SK-N-SH (cell line): Measurements from ENCODE around the gene FIBIN. TPM values are rescaled to one million over a fixed set of nuclear protein-coding genes. Genes with fewer than 3 reads are reported as not detected.
"Not testable (repeated sequence)": the region's sequence is repeated elsewhere in the genome, so short reads cannot be mapped to it uniquely, and the experiment has no call there.

Experiments used
- CTCF ChIA-PET: fragments of 300-600, 350-600 bp; formaldehyde crosslinking; extraction: SDS; loops from one replicate; lab custom pipeline; 2021; lab: Yijun Ruan, JAX
- POLR2A ChIA-PET: fragments of 350-600 bp; sonication (Branson Sonifier 250); formaldehyde crosslinking; extraction: SDS; loops from one replicate; lab custom pipeline; 2020; ENCODE audit warnings: antibody characterized with exemption, inconsistent platforms; lab: Yijun Ruan, JAX
- DNase-seq: peaks from one replicate; pipeline ENCODE4 v3.0.0; 2012
- H2AFZ ChIP-seq: fragments of 200-600 bp; sonication (generic); 2 replicates; pipeline ENCODE4 v1.8.1; 2016; ENCODE audit warnings: antibody characterized with exemption, mild to moderate bottlenecking, low read depth
- H3F3A ChIP-seq: fragments of 200-600 bp; sonication (generic); replicated peaks from 2 replicates; pipeline ENCODE3; 2016; ENCODE audit warnings: antibody characterized with exemption, mild to moderate bottlenecking; ENCODE audit not compliant: insufficient read depth
- H3K27ac ChIP-seq, 2 experiments: fragments of 200-500 bp in 1 of 2; fragments of 200-600 bp in 1 of 2; sonication (Bioruptor generic) in 1 of 2; sonication (generic), shearing (Covaris generic) in 1 of 2; 2 replicates each; pipeline versions ENCODE4 v1.5.1 to v1.6.1; 2014 to 2016; ENCODE audit warnings: low read depth in 2 of 2, inconsistent platforms in 1 of 2, low read length in 1 of 2, mild to moderate bottlenecking in 1 of 2, mixed read lengths in 1 of 2
- H3K27me3 ChIP-seq: fragments of 200-600 bp; sonication (generic), shearing (Covaris generic); 2 replicates; pipeline ENCODE4 v1.6.1; 2016; ENCODE audit warnings: mixed run types; ENCODE audit not compliant: insufficient read depth
- H3K36me3 ChIP-seq, 2 experiments: fragments of 200-500 bp in 1 of 2; fragments of 200-600 bp in 1 of 2; sonication (Bioruptor generic) in 1 of 2; sonication (generic) in 1 of 2; replicated peaks in 1 of 2; 2 replicates each; pipeline versions ENCODE3 to v1.5.1; 2014 to 2016; ENCODE audit warnings: low read length in 1 of 2, mild to moderate bottlenecking in 1 of 2; ENCODE audit not compliant: insufficient read depth in 2 of 2, control insufficient read depth in 1 of 2
- H3K4me1 ChIP-seq, 2 experiments: fragments of 200-500 bp in 1 of 2; fragments of 200-600 bp in 1 of 2; sonication (Bioruptor generic) in 1 of 2; sonication (generic), shearing (Covaris generic) in 1 of 2; 2 replicates each; pipeline versions ENCODE4 v1.5.1 to v1.6.1; 2014 to 2016; ENCODE audit warnings: low read depth in 1 of 2, low read length in 1 of 2, mixed run types in 1 of 2; ENCODE audit not compliant: insufficient read depth in 2 of 2, control insufficient read depth in 1 of 2
- H3K4me2 ChIP-seq: fragments of 200-600 bp; sonication (generic), shearing (Covaris generic); 2 replicates; pipeline ENCODE4 v1.6.1; 2017; ENCODE audit warnings: mixed run types
- H3K4me3 ChIP-seq, 2 experiments: fragments of 200-500 bp in 1 of 2; fragments of 200-600 bp in 1 of 2; sonication (Bioruptor generic) in 1 of 2; sonication (generic), shearing (Covaris generic) in 1 of 2; 2 replicates each; pipeline versions ENCODE4 v1.5.1 to v1.8.1; 2014 to 2016; ENCODE audit warnings: low read depth in 2 of 2, inconsistent platforms in 1 of 2, low read length in 1 of 2, mild to moderate bottlenecking in 1 of 2, mixed read lengths in 1 of 2, moderate library complexity in 1 of 2
- H3K79me2 ChIP-seq: fragments of 200-600 bp; sonication (generic); 2 replicates; pipeline ENCODE4 v1.8.1; 2017; ENCODE audit warnings: mild to moderate bottlenecking; ENCODE audit not compliant: insufficient read depth
- H3K9ac ChIP-seq: fragments of 200-600 bp; sonication (generic); 2 replicates; pipeline ENCODE4 v1.6.1; 2017; ENCODE audit warnings: mixed run types
- H3K9me2 ChIP-seq: fragments of 200-600 bp; sonication (generic); 2 replicates; pipeline ENCODE4 v1.6.1; 2017; ENCODE audit warnings: mixed run types
- H3K9me3 ChIP-seq: fragments of 200-600 bp; sonication (generic); 2 replicates; pipeline ENCODE4 v1.6.1; 2017; ENCODE audit warnings: mixed run types, mild to moderate bottlenecking, moderate library complexity
- H4K20me1 ChIP-seq: fragments of 200-600 bp; sonication (generic); 2 replicates; pipeline ENCODE4 v1.6.1; 2017; ENCODE audit warnings: mild to moderate bottlenecking, mixed run types; ENCODE audit not compliant: insufficient read depth
- CHD2 ChIP-seq: fragments of 150-350 bp; IDR thresholded peaks from 2 replicates; pipeline ENCODE4 v1.6.1; 2018; ENCODE audit warnings: low read length; ENCODE audit not compliant: partially characterized antibody
- ELF1 ChIP-seq: IDR thresholded peaks from 2 replicates; pipeline ENCODE4 v1.4.0; 2012
- EP300 ChIP-seq, 2 experiments: IDR thresholded peaks; 2 replicates each; pipeline versions ENCODE4 v1.4.0 to v1.6.1; 2012; ENCODE audit warnings: borderline replicate concordance in 1 of 2, low read depth in 1 of 2, low read length in 1 of 2
- FOXJ3 ChIP-seq: sonication (generic); formaldehyde crosslinking; IDR thresholded peaks from 2 replicates; pipeline ENCODE4 v1.5.1; 2020; ENCODE audit warnings: mild to moderate bottlenecking, missing genetic modification reagents
- GATA2 ChIP-seq: sonication (generic); formaldehyde crosslinking; IDR thresholded peaks from 2 replicates; pipeline ENCODE4 v1.5.0; 2020; ENCODE audit warnings: mild to moderate bottlenecking, missing genetic modification reagents
- MEF2A ChIP-seq: IDR thresholded peaks from 2 replicates; pipeline ENCODE4 v1.4.0; 2012; ENCODE audit warnings: low read depth, borderline replicate concordance
- MXI1 ChIP-seq: IDR thresholded peaks from 2 replicates; pipeline ENCODE4 v1.6.1; 2012; ENCODE audit warnings: mild to moderate bottlenecking, low read depth, low read length, improper control_type of control experiment
- POLR2AphosphoS5 ChIP-seq: IDR thresholded peaks from 2 replicates; pipeline ENCODE4 v1.6.1; 2012; ENCODE audit warnings: low read depth, low read length
- RCOR1 ChIP-seq: fragments of 150-350 bp; IDR thresholded peaks from 2 replicates; pipeline ENCODE4 v1.6.1; 2017; ENCODE audit warnings: antibody characterized with exemption, low read length
- RXRA ChIP-seq: IDR thresholded peaks from 2 replicates; pipeline ENCODE4 v1.4.0; 2012; ENCODE audit warnings: low read depth, mild to moderate bottlenecking, borderline replicate concordance
- SMC3 ChIP-seq: IDR thresholded peaks from 2 replicates; pipeline ENCODE4 v1.6.1; 2012; ENCODE audit warnings: low read depth, low read length, improper control_type of control experiment
- TAF1 ChIP-seq: IDR thresholded peaks from 2 replicates; pipeline ENCODE4 v1.6.1; 2012; ENCODE audit warnings: low read depth, mild to moderate bottlenecking, low read length, moderate library complexity, borderline replicate concordance
- TEAD4 ChIP-seq: IDR thresholded peaks from 2 replicates; pipeline ENCODE4 v1.4.0; 2012; ENCODE audit warnings: mild to moderate bottlenecking, borderline replicate concordance; ENCODE audit not compliant: insufficient read depth
- YY1 ChIP-seq: IDR thresholded peaks from 2 replicates; pipeline ENCODE4 v1.4.0; 2012; ENCODE audit warnings: low read depth, mild to moderate bottlenecking
- WGBS: methylation state at CpG from one replicate; pipeline ENCODE4 v1.1.6; 2017; ENCODE audit warnings: low lambda C conversion rate; 5-methylcytosine and 5-hydroxymethylcytosine counted together
- polyA plus RNA-seq, 3 experiments: library from polyadenylated mRNA; depleted of rRNA; stranded (reverse); fragments of >200 nt; gene quantifications; 2 replicates each; pipeline ENCODE4 v1.2.3, GENCODE V29; 2012
- TF ChIP-seq, protein P1 (sequence below): IDR thresholded peaks from 2 replicates; pipeline ENCODE4 v1.4.0; 2012; ENCODE audit warnings: low read depth, borderline replicate concordance
- TF ChIP-seq, protein P2 (sequence below): IDR thresholded peaks from 2 replicates; pipeline ENCODE4; 2012
- TF ChIP-seq, protein P3 (sequence below): fragments of 150-350 bp; IDR thresholded peaks from 2 replicates; pipeline ENCODE4 v1.6.1; 2017; ENCODE audit warnings: antibody characterized with exemption, low read length, low read depth, borderline replicate concordance

The FIBIN gene
- polyA plus RNA-seq, 1 of the 3 experiments (the other 2 are of a cell fraction) = 0.66 TPM

DNA sequence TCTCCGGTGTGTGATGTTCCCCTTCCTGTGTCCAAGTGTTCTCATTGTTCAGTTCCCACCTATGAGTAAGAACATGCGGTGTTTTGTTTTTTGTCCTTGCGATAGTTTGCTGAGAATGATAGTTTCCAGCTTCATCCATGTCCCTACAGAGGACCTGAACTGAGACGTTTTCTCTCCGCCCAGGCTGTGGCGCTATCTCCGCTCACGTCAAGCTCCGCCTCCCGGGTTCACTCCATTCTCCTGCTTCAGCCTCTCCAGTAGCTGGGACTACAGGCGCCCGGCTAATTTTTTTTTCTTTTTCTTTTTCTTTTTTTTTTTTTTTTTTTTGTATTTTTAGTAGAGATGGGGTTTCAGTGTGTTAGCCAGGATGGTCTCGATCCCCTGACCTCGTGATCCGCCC is 16.7 kb upstream of the FIBIN start:
- 92% methylated on average over 15 of the region's 15 CpGs for WGBS
- H3F3A ChIP-seq, H3K4me3 ChIP-seq, H3K27ac ChIP-seq, H2AFZ ChIP-seq, CTCF ChIA-PET, H3K9me2 ChIP-seq, H4K20me1 ChIP-seq, H3K4me1 ChIP-seq, H3K79me2 ChIP-seq, H3K4me2 ChIP-seq, H3K36me3 ChIP-seq, DNase-seq, POLR2A ChIA-PET, H3K9ac ChIP-seq, H3K9me3 ChIP-seq, H3K27me3 ChIP-seq: not testable (repeated sequence)

DNA sequence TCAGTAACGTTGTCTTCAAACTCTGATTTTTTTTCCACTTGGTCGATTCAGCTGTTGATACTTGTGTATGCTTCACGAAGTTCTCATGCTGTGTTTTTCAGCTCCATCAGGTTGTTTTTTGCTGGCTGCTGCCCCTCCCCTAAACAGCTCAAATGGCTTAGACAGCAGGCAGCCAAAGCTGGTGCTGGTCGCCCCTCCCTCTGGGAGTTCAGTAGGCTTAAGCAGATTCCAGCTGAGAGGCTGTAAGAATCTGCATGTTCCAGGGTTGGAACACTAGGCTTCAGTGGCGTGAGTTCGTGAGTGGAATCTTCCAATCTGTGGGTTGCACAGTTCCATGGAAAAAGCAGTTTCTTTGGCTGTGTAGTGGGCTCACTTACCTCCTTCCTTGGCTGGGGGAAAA is 10.3 kb upstream of the FIBIN start:
- H3K4me1 ChIP-seq = no peaks in the 10 kb centered on the region
- no peak for DNase-seq
- no peak overlapping the region for H3K27ac ChIP-seq
- no peaks in the 10 kb centered on the region for H3K27me3 ChIP-seq
- H3K79me2 ChIP-seq = no peaks in the 10 kb centered on the region
- TF ChIP-seq GATA2 (CRISPR knock-in tag) (no peak), POLR2AphosphoS5 (no peak), CHD2 (no peak), MEF2A (no peak), EP300 (IDR thresholded peaks at IDR 0.05; ENCODE audit: borderline replicate concordance in 1 of 2, low read depth in 1 of 2, low read length in 1 of 2) (no peak)
- TF ChIP-seq, protein P1, sequence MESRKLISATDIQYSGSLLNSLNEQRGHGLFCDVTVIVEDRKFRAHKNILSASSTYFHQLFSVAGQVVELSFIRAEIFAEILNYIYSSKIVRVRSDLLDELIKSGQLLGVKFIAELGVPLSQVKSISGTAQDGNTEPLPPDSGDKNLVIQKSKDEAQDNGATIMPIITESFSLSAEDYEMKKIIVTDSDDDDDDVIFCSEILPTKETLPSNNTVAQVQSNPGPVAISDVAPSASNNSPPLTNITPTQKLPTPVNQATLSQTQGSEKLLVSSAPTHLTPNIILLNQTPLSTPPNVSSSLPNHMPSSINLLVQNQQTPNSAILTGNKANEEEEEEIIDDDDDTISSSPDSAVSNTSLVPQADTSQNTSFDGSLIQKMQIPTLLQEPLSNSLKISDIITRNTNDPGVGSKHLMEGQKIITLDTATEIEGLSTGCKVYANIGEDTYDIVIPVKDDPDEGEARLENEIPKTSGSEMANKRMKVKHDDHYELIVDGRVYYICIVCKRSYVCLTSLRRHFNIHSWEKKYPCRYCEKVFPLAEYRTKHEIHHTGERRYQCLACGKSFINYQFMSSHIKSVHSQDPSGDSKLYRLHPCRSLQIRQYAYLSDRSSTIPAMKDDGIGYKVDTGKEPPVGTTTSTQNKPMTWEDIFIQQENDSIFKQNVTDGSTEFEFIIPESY = no peak
- TF ChIP-seq, protein P2, sequence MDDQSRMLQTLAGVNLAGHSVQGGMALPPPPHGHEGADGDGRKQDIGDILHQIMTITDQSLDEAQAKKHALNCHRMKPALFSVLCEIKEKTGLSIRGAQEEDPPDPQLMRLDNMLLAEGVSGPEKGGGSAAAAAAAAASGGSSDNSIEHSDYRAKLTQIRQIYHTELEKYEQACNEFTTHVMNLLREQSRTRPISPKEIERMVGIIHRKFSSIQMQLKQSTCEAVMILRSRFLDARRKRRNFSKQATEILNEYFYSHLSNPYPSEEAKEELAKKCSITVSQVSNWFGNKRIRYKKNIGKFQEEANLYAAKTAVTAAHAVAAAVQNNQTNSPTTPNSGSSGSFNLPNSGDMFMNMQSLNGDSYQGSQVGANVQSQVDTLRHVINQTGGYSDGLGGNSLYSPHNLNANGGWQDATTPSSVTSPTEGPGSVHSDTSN = no peak
- no peak overlapping the region for H3K4me2 ChIP-seq
- H3K4me3 ChIP-seq = no peak overlapping the region
- ChIA-PET CTCF (no interaction called here), POLR2A (no interaction called here)
- H3F3A ChIP-seq = no peaks in the 10 kb centered on the region
- 56% methylated on average over 6 of the region's 6 CpGs for WGBS
- peaks cover 10% of the 10 kb centered on the region; the same call in 1 of the 2 replicates for H3K9me3 ChIP-seq
- no peak overlapping the region for H3K9ac ChIP-seq
- no peaks in the 10 kb centered on the region for H3K9me2 ChIP-seq
- no peaks in the 10 kb centered on the region for H4K20me1 ChIP-seq
- H2AFZ ChIP-seq = no peak overlapping the region
- H3K36me3 ChIP-seq = no peaks in the 10 kb centered on the region

DNA sequence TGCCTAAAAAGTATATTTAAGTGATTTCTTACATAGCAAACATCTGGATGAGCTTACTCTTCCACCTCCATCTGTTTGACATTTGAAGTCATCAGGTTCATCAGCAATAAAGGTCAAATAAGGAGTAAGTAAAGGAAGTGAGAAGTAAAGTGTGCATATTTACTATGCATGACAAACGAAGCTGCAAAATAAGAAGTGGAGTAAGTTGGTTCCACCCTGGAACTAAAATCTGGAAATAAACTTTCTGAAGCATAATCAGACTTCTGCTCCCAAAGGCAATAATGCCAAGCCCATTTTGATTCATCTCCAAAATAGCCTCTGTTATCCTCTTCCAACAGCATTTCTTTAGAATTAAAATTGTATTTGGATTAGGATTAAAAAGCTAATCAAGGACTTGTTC is 8.4 kb upstream of the FIBIN start:
- no peak overlapping the region for H3K27ac ChIP-seq
- H3K9ac ChIP-seq = no peak overlapping the region
- H2AFZ ChIP-seq = no peak overlapping the region
- H3K79me2 ChIP-seq = no peaks in the 10 kb centered on the region
- no peak for DNase-seq
- H3F3A ChIP-seq = no peaks in the 10 kb centered on the region
- ChIA-PET CTCF (no interaction called here), POLR2A (no interaction called here)
- H3K27me3 ChIP-seq = no peaks in the 10 kb centered on the region
- TF ChIP-seq RCOR1 = no peak
- no peak for TF ChIP-seq TEAD4
- TF ChIP-seq YY1 = no peak
- no peak for TF ChIP-seq MXI1
- no peak for TF ChIP-seq FOXJ3 (CRISPR knock-in tag)
- TF ChIP-seq ELF1 = no peak
- TF ChIP-seq SMC3 = no peak
- no peak for TF ChIP-seq GATA2 (CRISPR knock-in tag)
- TF ChIP-seq, protein P3, sequence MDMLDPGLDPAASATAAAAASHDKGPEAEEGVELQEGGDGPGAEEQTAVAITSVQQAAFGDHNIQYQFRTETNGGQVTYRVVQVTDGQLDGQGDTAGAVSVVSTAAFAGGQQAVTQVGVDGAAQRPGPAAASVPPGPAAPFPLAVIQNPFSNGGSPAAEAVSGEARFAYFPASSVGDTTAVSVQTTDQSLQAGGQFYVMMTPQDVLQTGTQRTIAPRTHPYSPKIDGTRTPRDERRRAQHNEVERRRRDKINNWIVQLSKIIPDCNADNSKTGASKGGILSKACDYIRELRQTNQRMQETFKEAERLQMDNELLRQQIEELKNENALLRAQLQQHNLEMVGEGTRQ = no peak
- no peak for TF ChIP-seq TAF1
- TF ChIP-seq RXRA = no peak
- 61% methylated on average over 1 of the region's 1 CpG for WGBS
- no peaks in the 10 kb centered on the region for H3K4me1 ChIP-seq
- peaks cover 6% of the 10 kb centered on the region; the same call in 1 of the 2 replicates for H3K9me3 ChIP-seq
- no peak overlapping the region for H3K4me2 ChIP-seq
- H4K20me1 ChIP-seq = no peaks in the 10 kb centered on the region
- no peak overlapping the region for H3K4me3 ChIP-seq
- no peaks in the 10 kb centered on the region for H3K36me3 ChIP-seq
- no peaks in the 10 kb centered on the region for H3K9me2 ChIP-seq
